K562 (cell line): Measurements from ENCODE around the gene ADAM10. TPM values are rescaled to one million over a fixed set of nuclear protein-coding genes. Genes with fewer than 3 reads are reported as not detected.

Experiments used
- ATAC-seq: fragments of 200-7000 bp; cut with Tn5 transposase; 3 replicates; pipeline ENCODE4 v1.9.1; 2020; ENCODE audit warnings: moderate library complexity
- BruUV-seq: library from RNA; stranded (reverse); fragments of 400-500 nt; replicated peaks from 2 replicates; lab custom pipeline; 2021; lab: Mats Ljungman, UMichigan
- CTCF ChIA-PET: fragments of 300-600 bp; formaldehyde crosslinking; extraction: SDS; loops from one replicate; lab custom pipeline; 2021; ENCODE audit warnings: low intra/inter-chr PET ratio; lab: Yijun Ruan, JAX
- POLR2A ChIA-PET: fragments of 300-600, 350-650 bp; sonication (Branson Sonifier 250); formaldehyde crosslinking; extraction: SDS; loops from one replicate; lab custom pipeline; 2021; ENCODE audit warnings: antibody characterized with exemption, inconsistent platforms; lab: Yijun Ruan, JAX
- DNase-seq, 4 experiments: peaks; one replicate each; pipeline versions ENCODE4 v3.0.0 to v3.0.0-alpha.2; 2011 to 2018; ENCODE audit warnings: low spot score in 3 of 4, mixed read lengths in 3 of 4; ENCODE audit errors: extremely low read depth in 1 of 4
- FAIRE-seq: peaks from 2 replicates; lab custom pipeline; 2011; peaks lifted over from hg19 to GRCh38; lab: Jason Lieb, UNC
- H2AFZ ChIP-seq: 2 replicates; pipeline ENCODE4 v1.6.0; 2011; ENCODE audit warnings: low read depth, low read length, control low read depth, inconsistent platforms
- H3K27ac ChIP-seq: fragments of 200-600 bp; 3 replicates; pipeline ENCODE4 v1.8.0; 2011; ENCODE audit warnings: low read depth, mild to moderate bottlenecking, control low read depth, inconsistent platforms, low read length, moderate library complexity, mixed read lengths; ENCODE audit errors: extremely low read depth
- H3K27me3 ChIP-seq, 2 experiments: fragments of 300-600 bp in 1 of 2; 2 replicates in 1 of 2; 3 replicates in 1 of 2; pipeline versions ENCODE4 v1.6.0 to v1.8.0; 2011; ENCODE audit warnings: inconsistent platforms in 2 of 2, low read length in 2 of 2, mild to moderate bottlenecking in 1 of 2, mixed read lengths in 1 of 2, moderate library complexity in 1 of 2; ENCODE audit not compliant: control insufficient read depth in 2 of 2, insufficient read depth in 2 of 2
- H3K36me3 ChIP-seq: fragments of 300-600 bp; 3 replicates; pipeline ENCODE4 v1.8.0; 2011; ENCODE audit warnings: mild to moderate bottlenecking, low read length, inconsistent platforms; ENCODE audit not compliant: control insufficient read depth, insufficient read depth
- H3K4me1 ChIP-seq, 2 experiments: fragments of 200-600 bp in 1 of 2; replicated peaks in 1 of 2; 2 replicates in 1 of 2; 3 replicates in 1 of 2; pipeline versions ENCODE4 v1.5.1 to v1.8.0; 2011; ENCODE audit warnings: inconsistent platforms in 2 of 2, low read length in 2 of 2, mild to moderate bottlenecking in 1 of 2, mixed read lengths in 1 of 2, moderate library complexity in 1 of 2; ENCODE audit not compliant: control insufficient read depth in 2 of 2, insufficient read depth in 2 of 2
- H3K4me2 ChIP-seq: 2 replicates; pipeline ENCODE4 v1.6.1; 2011; ENCODE audit warnings: low read length, control low read depth, inconsistent platforms, mixed read lengths; ENCODE audit not compliant: insufficient read depth
- H3K4me3 ChIP-seq: fragments of 200-600 bp; sonication (generic), shearing (Covaris generic); 2 replicates; pipeline ENCODE4 v1.5.1; 2016; ENCODE audit warnings: control low read depth, inconsistent platforms
- H3K79me2 ChIP-seq: fragments of 200-600 bp; 3 replicates; pipeline ENCODE4 v1.8.0; 2011; ENCODE audit warnings: low read length, inconsistent platforms; ENCODE audit not compliant: control insufficient read depth, insufficient read depth
- H3K9ac ChIP-seq, 2 experiments: 2 replicates each; pipeline versions ENCODE4 v1.6.0 to v1.6.1; 2011; ENCODE audit warnings: low read depth in 2 of 2, low read length in 2 of 2, control low read depth in 1 of 2, inconsistent platforms in 1 of 2, mild to moderate bottlenecking in 1 of 2, mixed read lengths in 1 of 2; ENCODE audit not compliant: insufficient read depth in 1 of 2
- H3K9me1 ChIP-seq: one replicate; pipeline ENCODE4 v1.6.0; 2011; ENCODE audit warnings: inconsistent platforms, mild to moderate bottlenecking, low read length, moderate library complexity; ENCODE audit not compliant: control insufficient read depth, insufficient read depth
- H3K9me3 ChIP-seq: replicated peaks from 2 replicates; pipeline ENCODE4 v1.5.1; 2011; ENCODE audit warnings: low read depth, low read length, inconsistent platforms; ENCODE audit not compliant: control insufficient read depth, insufficient read depth
- H4K20me1 ChIP-seq: replicated peaks from 2 replicates; pipeline ENCODE4 v1.6.1; 2011; ENCODE audit warnings: low read length, inconsistent platforms, mixed read lengths; ENCODE audit not compliant: control insufficient read depth, insufficient read depth
- FUS ChIP-seq: fragments of 200-400 bp; formaldehyde crosslinking; optimal IDR thresholded peaks from 2 replicates; pipeline ENCODE3; 2017; ENCODE audit warnings: low read depth, low read length
- HDAC1 ChIP-seq, 2 experiments: fragments of 450-650 bp; IDR thresholded peaks; 2 replicates each; pipeline ENCODE4 v1.6.1; 2016 to 2017; ENCODE audit warnings: inconsistent platforms in 1 of 2, mild to moderate bottlenecking in 1 of 2, moderate library complexity in 1 of 2
- HMG20B ChIP-seq: fragments of 250-450 bp; sonication (Bioruptor Pico); IDR thresholded peaks from 2 replicates; pipeline ENCODE4 v1.5.0; 2021; ENCODE audit warnings: mild to moderate bottlenecking
- NCOA4 ChIP-seq: fragments of 450-650 bp; IDR thresholded peaks from 2 replicates; pipeline ENCODE4 v1.6.1; 2018; ENCODE audit warnings: mild to moderate bottlenecking; ENCODE audit not compliant: partially characterized antibody
- POLR2A ChIP-seq: fragments of 450-650 bp; conservative IDR thresholded peaks from 2 replicates; pipeline ENCODE4 v1.6.1; 2016
- TBP ChIP-seq: optimal IDR thresholded peaks from 2 replicates; pipeline ENCODE3; 2011; ENCODE audit warnings: low read depth, low read length, improper control_type of control experiment
- ZC3H4 ChIP-seq: sonication (generic); formaldehyde crosslinking; IDR thresholded peaks from 2 replicates; pipeline ENCODE4 v1.9.0; 2021; ENCODE audit warnings: missing genetic modification reagents, borderline replicate concordance
- ZFPM2 ChIP-seq: fragments of 250-450 bp; sonication (Bioruptor Pico); IDR thresholded peaks from 2 replicates; pipeline ENCODE4 v1.5.1; 2022; ENCODE audit warnings: mild to moderate bottlenecking
- ZNF24 ChIP-seq: fragments of 450-650 bp; IDR thresholded peaks from 2 replicates; pipeline ENCODE4 v1.6.1; 2016
- ZNF316 ChIP-seq: fragments of 450-650 bp; IDR thresholded peaks from 2 replicates; pipeline ENCODE4 v1.6.1; 2016
- WGBS: fragments of 100-300 bp; shearing (Covaris generic); methylation state at CpG from one replicate; pipeline ENCODE4 v1.1.6; 2016; ENCODE audit warnings: low coverage, mixed read lengths; ENCODE audit not compliant: insufficient coverage; ENCODE audit errors: missing lambda C conversion rate; 5-methylcytosine and 5-hydroxymethylcytosine counted together
- in situ Hi-C: fragments of 300-500 bp; cut with MboI; formaldehyde crosslinking; loops from 4 replicates; pipeline ENCODE4 v1.15.0; 2018; ENCODE audit warnings: inconsistent platforms, mixed read lengths
- intact Hi-C: fragments of 100-400 bp; cut with micrococcal nuclease; formaldehyde crosslinking; loops from 2 replicates; pipeline ENCODE4 v1.14.2; 2022
- polyA plus RNA-seq, 8 experiments: library from polyadenylated mRNA; depleted of rRNA in 4 of 8; stranded (reverse) in 5 of 8; unstranded in 3 of 8; fragments of >200 nt; fragmentation: Nextera tagmentation in 2 of 8; fragmentation: Illumina TruSeq in 1 of 8; extraction: Ambion mirVana in 2 of 8; extraction: Trizol in 1 of 8; gene quantifications; 2 replicates each; pipeline versions ENCODE4 v1.2.1 to v1.2.3, GENCODE V29; 2011 to 2014; ENCODE audit warnings: inconsistent platforms in 1 of 8, missing spikeins in 1 of 8
- total RNA-seq, 7 experiments: library from RNA; depleted of rRNA in 6 of 7; stranded (reverse); fragments of >200 nt in 6 of 7; fragmentation: Illumina TruSeq in 2 of 7; extraction: Trizol in 2 of 7; gene quantifications; 2 replicates each; pipeline versions ENCODE4 v1.2.1 to v1.2.3, GENCODE V29; 2011 to 2021; ENCODE audit warnings: low replicate concordance in 1 of 7
- TF ChIP-seq, protein P1 (sequence below): sonication (generic); formaldehyde crosslinking; IDR thresholded peaks from 2 replicates; pipeline ENCODE4 v1.8.1; 2023; ENCODE audit warnings: missing genetic modification reagents, mild to moderate bottlenecking, borderline replicate concordance
- TF ChIP-seq, protein P2 (sequence below): sonication (generic); formaldehyde crosslinking; IDR thresholded peaks from 2 replicates; pipeline ENCODE4 v1.8.0; 2022; ENCODE audit warnings: mild to moderate bottlenecking, low read depth, missing genetic modification reagents

The ADAM10 gene
- total and polyA plus RNA-seq, 9 of the 15 experiments (the other 6 are each of a cell fraction or from before 2014, with no cell fraction given), result 11.9 to 152 (median 57.3) TPM

DNA sequence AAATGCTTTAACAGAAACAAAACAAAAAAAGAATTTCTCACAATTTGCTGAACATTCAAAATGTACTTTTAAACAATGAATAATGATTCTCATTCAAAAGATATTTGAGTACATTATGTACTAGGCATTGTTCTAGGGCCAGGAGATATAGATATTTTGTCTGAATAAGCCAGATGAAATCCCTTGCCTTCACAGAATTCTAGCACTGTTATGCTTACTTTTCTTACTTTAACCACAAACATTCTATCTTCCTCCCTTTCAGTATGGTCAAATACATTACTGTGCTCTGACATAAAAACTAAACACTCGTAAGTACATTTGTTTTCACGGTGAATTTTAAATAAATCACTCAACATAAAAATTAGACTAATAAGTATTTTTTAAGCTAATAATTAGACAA, 116.7 kb downstream of the ADAM10 start:
- Histone ChIP-seq H4K20me1 (no peaks in the 10 kb centered on the region), H3K9ac (no peak overlapping the region), H3K4me1 (no peaks in the 10 kb centered on the region), H3K9me3 (no peaks in the 10 kb centered on the region), H3K27ac (no peak overlapping the region), H3K79me2 (no peaks in the 10 kb centered on the region), H3K4me2 (no peak overlapping the region), H3K36me3 (peaks cover 41% of the 10 kb centered on the region), H3K4me3 (no peak overlapping the region), H3K9me1 (no peaks in the 10 kb centered on the region), H2AFZ (no peak overlapping the region), H3K27me3 (no peaks in the 10 kb centered on the region)
- in situ Hi-C loops, result loop anchor here (10.0 kb wide), 1 partner anchor 378 kb away; no protein-coding TSS in a partner anchor
- intact Hi-C loops, result no loop called here
- whole genome bisulfite sequencing, result 100% methylated on average over 2 of the region's 2 CpGs
- POLR2A ChIA-PET, result interaction anchor here (0.6 kb wide), 1 partner anchor 1854 kb away, joined by 3 read pairs; no protein-coding TSS in a partner anchor
- no TSS peak for BruUV-seq
- DNase-seq (no peak), ATAC-seq (no peak), FAIRE-seq (no peak)
- CTCF ChIA-PET, result no interaction called here
- TF ChIP-seq ZNF316 (peak; percentile 55), HDAC1 (IDR thresholded peaks at IDR 0.05) (no peak)

DNA sequence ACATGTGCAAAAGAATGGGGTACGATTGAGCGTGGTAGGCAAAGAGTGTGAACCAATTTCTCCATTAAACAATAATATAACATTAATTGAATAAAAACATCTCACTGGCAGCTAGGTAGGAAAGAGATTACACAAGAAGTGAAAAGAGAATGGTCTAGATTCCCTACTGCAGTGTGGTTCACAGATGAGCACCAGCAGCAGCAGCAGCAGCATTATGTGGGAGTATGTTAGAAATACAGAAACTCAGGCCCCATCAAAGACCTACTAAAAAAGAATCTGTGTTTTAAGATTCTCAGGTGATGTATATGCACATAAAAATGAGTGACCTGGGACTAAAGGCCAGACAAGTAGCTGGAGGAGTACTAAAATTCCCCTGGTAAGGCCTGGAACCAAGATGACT, 118.2 kb downstream of the ADAM10 start:
- Histone ChIP-seq H3K27ac (no peak overlapping the region), H3K4me1 (no peaks in the 10 kb centered on the region), H3K9me3 (no peaks in the 10 kb centered on the region), H4K20me1 (no peaks in the 10 kb centered on the region), H3K9me1 (no peaks in the 10 kb centered on the region), H3K27me3 (no peaks in the 10 kb centered on the region), H3K4me3 (no peak overlapping the region), H3K4me2 (no peak overlapping the region), H2AFZ (no peak overlapping the region), H3K79me2 (no peaks in the 10 kb centered on the region), H3K36me3 (peaks cover 43% of the 10 kb centered on the region), H3K9ac (no peak overlapping the region)
- CTCF ChIA-PET, result no interaction called here
- in situ Hi-C loops (loop anchor here (10.0 kb wide), 1 partner anchor 377 kb away; no protein-coding TSS in a partner anchor), intact Hi-C loops (no loop called here)
- DNase-seq (no peak), ATAC-seq (no peak), FAIRE-seq (no peak)
- BruUV-seq, result no TSS peak
- WGBS, result 96% methylated on average over 2 of the region's 2 CpGs
- POLR2A ChIA-PET, result no interaction called here
- TF ChIP-seq POLR2A, result no peak
- TF ChIP-seq, protein P1, sequence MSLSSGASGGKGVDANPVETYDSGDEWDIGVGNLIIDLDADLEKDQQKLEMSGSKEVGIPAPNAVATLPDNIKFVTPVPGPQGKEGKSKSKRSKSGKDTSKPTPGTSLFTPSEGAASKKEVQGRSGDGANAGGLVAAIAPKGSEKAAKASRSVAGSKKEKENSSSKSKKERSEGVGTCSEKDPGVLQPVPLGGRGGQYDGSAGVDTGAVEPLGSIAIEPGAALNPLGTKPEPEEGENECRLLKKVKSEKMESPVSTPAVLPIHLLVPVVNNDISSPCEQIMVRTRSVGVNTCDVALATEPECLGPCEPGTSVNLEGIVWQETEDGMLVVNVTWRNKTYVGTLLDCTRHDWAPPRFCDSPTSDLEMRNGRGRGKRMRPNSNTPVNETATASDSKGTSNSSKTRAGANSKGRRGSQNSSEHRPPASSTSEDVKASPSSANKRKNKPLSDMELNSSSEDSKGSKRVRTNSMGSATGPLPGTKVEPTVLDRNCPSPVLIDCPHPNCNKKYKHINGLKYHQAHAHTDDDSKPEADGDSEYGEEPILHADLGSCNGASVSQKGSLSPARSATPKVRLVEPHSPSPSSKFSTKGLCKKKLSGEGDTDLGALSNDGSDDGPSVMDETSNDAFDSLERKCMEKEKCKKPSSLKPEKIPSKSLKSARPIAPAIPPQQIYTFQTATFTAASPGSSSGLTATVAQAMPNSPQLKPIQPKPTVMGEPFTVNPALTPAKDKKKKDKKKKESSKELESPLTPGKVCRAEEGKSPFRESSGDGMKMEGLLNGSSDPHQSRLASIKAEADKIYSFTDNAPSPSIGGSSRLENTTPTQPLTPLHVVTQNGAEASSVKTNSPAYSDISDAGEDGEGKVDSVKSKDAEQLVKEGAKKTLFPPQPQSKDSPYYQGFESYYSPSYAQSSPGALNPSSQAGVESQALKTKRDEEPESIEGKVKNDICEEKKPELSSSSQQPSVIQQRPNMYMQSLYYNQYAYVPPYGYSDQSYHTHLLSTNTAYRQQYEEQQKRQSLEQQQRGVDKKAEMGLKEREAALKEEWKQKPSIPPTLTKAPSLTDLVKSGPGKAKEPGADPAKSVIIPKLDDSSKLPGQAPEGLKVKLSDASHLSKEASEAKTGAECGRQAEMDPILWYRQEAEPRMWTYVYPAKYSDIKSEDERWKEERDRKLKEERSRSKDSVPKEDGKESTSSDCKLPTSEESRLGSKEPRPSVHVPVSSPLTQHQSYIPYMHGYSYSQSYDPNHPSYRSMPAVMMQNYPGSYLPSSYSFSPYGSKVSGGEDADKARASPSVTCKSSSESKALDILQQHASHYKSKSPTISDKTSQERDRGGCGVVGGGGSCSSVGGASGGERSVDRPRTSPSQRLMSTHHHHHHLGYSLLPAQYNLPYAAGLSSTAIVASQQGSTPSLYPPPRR (CRISPR knock-in tag), result no peak
- no peak for TF ChIP-seq ZNF24
- no peak for TF ChIP-seq FUS
- no peak for TF ChIP-seq ZFPM2 (CRISPR knock-in tag)
- TF ChIP-seq, protein P2, sequence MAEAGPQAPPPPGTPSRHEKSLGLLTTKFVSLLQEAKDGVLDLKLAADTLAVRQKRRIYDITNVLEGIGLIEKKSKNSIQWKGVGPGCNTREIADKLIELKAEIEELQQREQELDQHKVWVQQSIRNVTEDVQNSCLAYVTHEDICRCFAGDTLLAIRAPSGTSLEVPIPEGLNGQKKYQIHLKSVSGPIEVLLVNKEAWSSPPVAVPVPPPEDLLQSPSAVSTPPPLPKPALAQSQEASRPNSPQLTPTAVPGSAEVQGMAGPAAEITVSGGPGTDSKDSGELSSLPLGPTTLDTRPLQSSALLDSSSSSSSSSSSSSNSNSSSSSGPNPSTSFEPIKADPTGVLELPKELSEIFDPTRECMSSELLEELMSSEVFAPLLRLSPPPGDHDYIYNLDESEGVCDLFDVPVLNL, result no peak
- no peak for TF ChIP-seq ZC3H4 (CRISPR knock-in tag)
- no peak for TF ChIP-seq HMG20B (CRISPR knock-in tag)
- no peak for TF ChIP-seq TBP
- TF ChIP-seq NCOA4, result no peak
